ENCODE measurements around the gene EFCAB6. TPM values are rescaled to one million over a fixed set of nuclear protein-coding genes. Genes with fewer than 3 reads are reported as not detected.

EFCAB6 gene
- total RNA-seq, 1 donor = 2.7 TPM

DNA sequence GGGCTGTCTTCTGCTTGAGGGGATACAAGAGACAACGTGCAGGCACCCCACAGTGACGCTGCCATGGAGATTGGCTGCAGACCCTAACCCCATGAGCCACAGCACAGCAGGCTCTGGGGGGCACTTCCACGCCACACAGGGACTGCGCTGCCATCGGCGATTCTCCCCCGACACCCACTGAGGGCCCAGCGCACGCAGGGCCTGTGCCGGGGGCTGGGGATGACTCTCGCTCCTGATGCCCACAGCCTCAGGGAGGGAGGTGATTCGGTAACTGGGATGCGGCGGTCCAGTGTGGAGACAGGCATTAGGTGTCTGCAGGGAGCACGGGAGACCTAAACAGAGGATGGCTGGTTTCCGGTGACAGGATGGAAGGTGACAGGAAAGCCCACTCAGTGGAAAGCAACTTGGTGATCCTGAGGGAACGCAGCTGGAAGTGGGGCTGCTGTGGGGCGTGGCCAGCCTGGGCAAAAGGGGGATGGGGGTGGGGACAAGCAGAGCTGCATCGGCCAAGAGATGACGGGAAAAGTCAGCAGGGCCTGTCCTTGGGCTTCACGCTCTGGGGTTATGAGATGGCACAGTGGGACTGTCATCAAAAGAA lies 37.7 kb downstream of the EFCAB6 start:
- TF ChIP-seq, protein P1, sequence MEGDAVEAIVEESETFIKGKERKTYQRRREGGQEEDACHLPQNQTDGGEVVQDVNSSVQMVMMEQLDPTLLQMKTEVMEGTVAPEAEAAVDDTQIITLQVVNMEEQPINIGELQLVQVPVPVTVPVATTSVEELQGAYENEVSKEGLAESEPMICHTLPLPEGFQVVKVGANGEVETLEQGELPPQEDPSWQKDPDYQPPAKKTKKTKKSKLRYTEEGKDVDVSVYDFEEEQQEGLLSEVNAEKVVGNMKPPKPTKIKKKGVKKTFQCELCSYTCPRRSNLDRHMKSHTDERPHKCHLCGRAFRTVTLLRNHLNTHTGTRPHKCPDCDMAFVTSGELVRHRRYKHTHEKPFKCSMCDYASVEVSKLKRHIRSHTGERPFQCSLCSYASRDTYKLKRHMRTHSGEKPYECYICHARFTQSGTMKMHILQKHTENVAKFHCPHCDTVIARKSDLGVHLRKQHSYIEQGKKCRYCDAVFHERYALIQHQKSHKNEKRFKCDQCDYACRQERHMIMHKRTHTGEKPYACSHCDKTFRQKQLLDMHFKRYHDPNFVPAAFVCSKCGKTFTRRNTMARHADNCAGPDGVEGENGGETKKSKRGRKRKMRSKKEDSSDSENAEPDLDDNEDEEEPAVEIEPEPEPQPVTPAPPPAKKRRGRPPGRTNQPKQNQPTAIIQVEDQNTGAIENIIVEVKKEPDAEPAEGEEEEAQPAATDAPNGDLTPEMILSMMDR (IDR thresholded peaks at IDR 0.05; ENCODE audit: insufficient read depth, low read length) = no peak
- no peak overlapping the region for H3K4me3 ChIP-seq (ENCODE audit: low read depth, low read length)
- no peak for DNase-seq (ENCODE audit: low read depth)

DNA sequence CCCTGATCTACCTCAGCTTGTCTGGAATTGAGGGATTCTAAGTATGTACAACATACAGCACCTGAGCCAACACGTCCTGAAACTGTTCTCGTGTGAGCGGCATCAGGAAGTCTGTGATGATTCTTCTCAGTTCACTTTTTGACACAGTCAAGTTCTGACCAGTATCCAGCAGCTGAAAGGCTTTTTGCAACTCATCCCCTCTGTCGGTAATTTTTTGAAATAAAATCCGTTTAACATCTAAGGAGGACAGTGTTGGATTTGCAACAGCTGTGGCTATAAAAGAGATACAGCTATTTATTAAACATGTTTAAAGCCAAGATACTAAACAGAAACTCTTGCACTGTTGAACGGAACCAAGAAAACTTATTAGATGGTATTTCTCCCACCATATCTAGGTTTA lies 39.3 kb downstream of the EFCAB6 start:
- no peak for DNase-seq (ENCODE audit: low read depth)

DNA sequence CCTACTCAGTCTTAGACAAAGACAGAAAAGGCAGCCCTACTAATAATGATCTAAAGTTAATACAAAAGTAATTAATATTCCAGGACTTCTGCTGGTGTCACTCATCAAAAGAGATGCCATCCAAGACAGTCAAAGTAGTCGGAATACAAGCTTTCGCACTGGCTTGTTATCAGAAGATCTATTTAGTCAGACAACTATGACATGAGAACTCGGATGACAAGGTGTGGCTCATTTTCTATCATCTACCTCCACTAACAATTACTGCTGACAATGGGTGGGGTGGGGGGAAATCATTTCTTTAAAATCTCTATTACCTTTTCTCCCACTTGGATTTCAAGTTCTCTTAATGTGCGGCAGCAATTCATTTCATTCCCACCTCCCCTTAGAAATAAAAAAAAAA lies 56.7 kb downstream of the EFCAB6 start:
- no peak overlapping the region for H3K4me3 ChIP-seq (ENCODE audit: low read depth, low read length)
- TF ChIP-seq, protein P1 (IDR thresholded peaks at IDR 0.05; ENCODE audit: insufficient read depth, low read length) = no peak
- DNase-seq (ENCODE audit: low read depth) = no peak

More for the DNA sequence above, 39.3 kb downstream of the EFCAB6 start:
- no peak overlapping the region for H3K4me3 ChIP-seq (ENCODE audit: low read depth, low read length)
- TF ChIP-seq, protein P1 (IDR thresholded peaks at IDR 0.05; ENCODE audit: insufficient read depth, low read length) = no peak

DNA sequence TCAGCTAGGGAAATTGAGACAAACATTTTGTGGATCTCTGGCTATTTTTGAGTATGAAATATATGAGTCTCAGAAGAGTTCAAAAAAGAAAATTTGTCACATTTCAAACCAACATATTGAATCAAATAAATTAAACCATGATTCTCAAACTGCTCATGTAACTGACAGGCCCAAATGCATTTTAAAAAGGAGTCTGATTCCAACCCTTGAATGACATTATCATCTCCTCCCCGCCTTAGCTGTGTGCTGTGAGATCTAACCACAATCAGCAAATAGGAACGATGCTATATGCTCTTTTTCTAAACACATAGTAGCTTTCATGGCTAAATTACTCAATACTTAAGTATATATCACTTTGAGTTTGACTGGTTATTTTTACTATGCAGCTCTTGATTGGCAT lies 57.1 kb downstream of the EFCAB6 start:
- DNase-seq (ENCODE audit: low read depth) = no peak
- TF ChIP-seq, protein P1 (IDR thresholded peaks at IDR 0.05; ENCODE audit: insufficient read depth, low read length) = no peak
- H3K4me3 ChIP-seq (ENCODE audit: low read depth, low read length) = no peak overlapping the region

DNA sequence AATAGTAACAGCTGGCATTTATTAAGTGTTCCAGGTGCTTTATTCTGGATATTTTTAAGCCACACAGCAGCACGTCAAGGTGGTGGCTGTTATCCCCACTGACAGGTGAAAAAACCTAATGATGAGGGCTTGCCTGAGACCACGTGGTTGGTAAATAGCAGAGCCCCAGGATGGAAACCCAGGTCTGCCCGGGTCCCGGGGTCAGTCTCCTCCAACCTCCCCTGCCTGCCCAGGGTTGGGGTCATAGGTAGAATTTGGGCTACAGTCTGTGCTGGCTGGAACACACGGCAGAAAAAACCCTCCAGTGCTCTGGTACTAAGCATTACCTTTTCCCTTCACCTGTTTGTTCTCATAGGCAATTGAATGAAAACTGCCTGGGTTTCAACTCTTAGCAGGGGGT lies 57.9 kb downstream of the EFCAB6 start:
- no peak overlapping the region for H3K4me3 ChIP-seq (ENCODE audit: low read depth, low read length)
- TF ChIP-seq, protein P1 (IDR thresholded peaks at IDR 0.05; ENCODE audit: insufficient read depth, low read length) = no peak
- DNase-seq (ENCODE audit: low read depth) = no peak

DNA sequence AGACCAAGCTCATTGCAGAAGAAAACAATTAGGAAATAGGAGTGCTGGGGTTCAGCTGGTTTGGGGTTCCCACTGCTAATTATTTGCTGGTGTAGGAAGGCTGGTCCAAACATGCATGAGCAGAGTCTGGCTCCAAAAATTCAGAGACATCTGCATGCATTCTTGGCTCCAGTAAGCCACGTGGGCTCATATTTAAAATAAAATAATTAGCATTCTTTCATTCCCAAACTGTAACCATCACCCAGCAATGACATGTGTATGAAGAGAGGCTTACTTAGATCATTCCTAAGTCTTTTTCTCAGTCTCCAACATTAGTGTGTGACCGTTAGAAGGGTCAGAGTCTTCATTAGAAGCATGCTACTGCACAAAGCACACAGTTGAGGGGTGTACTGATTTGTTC lies 58.4 kb downstream of the EFCAB6 start:
- no peak overlapping the region for H3K4me3 ChIP-seq (ENCODE audit: low read depth, low read length)
- TF ChIP-seq, protein P1 (IDR thresholded peaks at IDR 0.05; ENCODE audit: insufficient read depth, low read length) = no peak
- DNase-seq (ENCODE audit: low read depth) = no peak

DNA sequence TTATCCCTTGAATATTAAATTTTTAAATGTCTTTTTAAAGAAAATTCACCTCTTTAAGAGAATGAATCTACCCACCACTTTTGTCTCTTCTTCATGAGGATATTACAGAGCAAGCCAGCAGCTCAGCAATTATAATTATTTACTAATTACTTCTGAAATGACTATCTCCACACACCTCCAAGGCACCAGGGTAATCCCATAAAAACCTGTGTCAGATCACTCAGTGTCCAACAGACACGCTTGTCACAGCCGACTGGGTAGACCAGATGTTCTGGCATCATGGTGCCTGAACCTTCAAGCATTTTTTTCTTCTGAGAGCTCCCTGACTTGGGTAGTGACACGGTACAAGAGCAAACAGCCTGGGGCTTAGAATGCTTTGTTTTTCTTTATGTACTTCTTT lies 61.4 kb downstream of the EFCAB6 start:
- no peak for DNase-seq (ENCODE audit: low read depth)

More for the DNA sequence above, 61.4 kb downstream of the EFCAB6 start:
- TF ChIP-seq, protein P1 (IDR thresholded peaks at IDR 0.05; ENCODE audit: insufficient read depth, low read length) = no peak
- no peak overlapping the region for H3K4me3 ChIP-seq (ENCODE audit: low read depth, low read length)
